Right lobe of liver (tissue), 6 donors: ENCODE data around the gene ZNF326. TPM values are rescaled to one million over a fixed set of nuclear protein-coding genes. Genes with fewer than 3 reads are reported as not detected.
"Not testable (repeated sequence)": the region's sequence is repeated elsewhere in the genome, so short reads cannot be mapped to it uniquely, and the experiment has no call there.

Source experiments
- ATAC-seq, 4 donors: fragments of 200-7000 bp; cut with Tn5 transposase; one replicate each; pipeline ENCODE4 v1.9.1; 2020; ENCODE audit warnings: mild to moderate bottlenecking in 4 of 4, moderate library complexity in 4 of 4
- DNase-seq, 3 donors: peaks; one replicate each; pipeline ENCODE4 v3.0.0-alpha.2; 2020
- H3K27ac ChIP-seq, 3 donors: fragments of 200-600 bp; one replicate each; pipeline ENCODE4 v1.8.0; 2022
- H3K27me3 ChIP-seq, 2 donors: fragments of 200-600 bp; one replicate each; pipeline ENCODE4 v1.8.0; 2022
- H3K36me3 ChIP-seq, 4 donors: fragments of 200-600 bp; sonication (generic) in 1 of 4; one replicate each; pipeline versions ENCODE4 v1.5.1 to v1.8.0; 2017 to 2022; ENCODE audit warnings: control low read depth in 1 of 4
- H3K4me1 ChIP-seq, 4 donors: fragments of 200-600 bp; sonication (generic) in 1 of 4; one replicate each; pipeline versions ENCODE4 v1.5.1 to v1.8.0; 2017 to 2022; ENCODE audit warnings: control low read depth in 1 of 4
- H3K4me3 ChIP-seq, 3 donors: fragments of 200-600 bp; one replicate each; pipeline ENCODE4 v1.8.0; 2022
- H3K9me3 ChIP-seq, 4 donors: fragments of 200-600 bp; sonication (generic) in 1 of 4; one replicate each; pipeline versions ENCODE4 v1.5.1 to v1.8.0; 2017 to 2022; ENCODE audit warnings: control low read depth in 1 of 4
- CTCF ChIP-seq, 4 donors: fragments of 200-600 bp in 3 of 4; fragments of 450-650 bp in 1 of 4; IDR thresholded peaks; one replicate each; pipeline versions ENCODE4 v1.5.1 to v1.8.0; 2016 to 2022; ENCODE audit warnings: antibody characterized with exemption in 4 of 4, mild to moderate bottlenecking in 2 of 4
- POLR2A ChIP-seq: fragments of 450-650 bp; IDR thresholded peaks from one replicate; pipeline ENCODE4 v1.6.1; 2017; ENCODE audit warnings: antibody characterized with exemption, mild to moderate bottlenecking
- WGBS: methylation state at CpG from one replicate; pipeline ENCODE4 v1.1.6; 2018; ENCODE audit warnings: low coverage, low lambda C conversion rate; ENCODE audit not compliant: insufficient coverage; ENCODE audit errors: missing lambda C conversion rate; 5-methylcytosine and 5-hydroxymethylcytosine counted together
- intact Hi-C, 2 donors: fragments of 100-400 bp; cut with DNase I; formaldehyde crosslinking; loops; one replicate each; pipeline versions ENCODE4 v1.11.2 to v1.14.1; 2022
- total RNA-seq, 6 experiments: library from RNA; depleted of rRNA in 2 of 6; stranded (reverse); fragments of >200 nt in 2 of 6; fragmentation: NEBNext Ultra II Directional in 3 of 6; extraction: Animal tissue kit (Norgen Biotek cat#: 25700) in 3 of 6; gene quantifications; one replicate each; pipeline versions ENCODE4 v1.1.0 to v1.2.4, GENCODE V29; 2016 to 2023
- donor health status: DM: no; HTN: yes; CAD: no.
- donor health status: DM: no; HTN: no; CAD: no.
- donor health status: DM: no; HTN: no; CAD: no.
- donor health status: DM: no; HTN: yes; CAD: no.
- donor health status: DM: no; HTN: yes; CAD: no.

The ZNF326 gene
- total RNA-seq, 6 experiments from 2014 or later: 9.5 to 13.8 (median 10.5) TPM

- Histone ChIP-seq H3K27me3 (no peaks in the 10 kb centered on the region), H3K36me3 (no peaks in the 10 kb centered on the region), H3K4me1 (peaks cover 0 to 6% (median 0%) of the 10 kb centered on the region in 4 donors), H3K27ac (no peak overlapping the region), H3K4me3 (no peak overlapping the region), H3K9me3 (no peaks in the 10 kb centered on the region)
- TF ChIP-seq POLR2A (no peak), CTCF (IDR thresholded peaks at IDR 0.05) (no peak)
- no peak for DNase-seq
- 80% methylated on average over 4 of the region's 4 CpGs for WGBS
- no peak for ATAC-seq
- intact Hi-C loops: loop anchor here (10.0 kb wide), 1 partner anchor 176 kb away; no protein-coding TSS in a partner anchor
Measured at GRCh38 chr1:89980605-89981004, 14.3 kb upstream of the ZNF326 start.

GRCh38 chr1:89982846-89983245 is 12.1 kb upstream of the ZNF326 start:
- WGBS: 61% methylated on average over 2 of the region's 2 CpGs
- intact Hi-C loops: loop anchor here (10.0 kb wide), 1 partner anchor 178 kb away; no protein-coding TSS in a partner anchor

GRCh38 chr1:89984564-89985116 is 10.3 kb upstream of the ZNF326 start:
- H3K27ac ChIP-seq, H3K9me3 ChIP-seq, H3K36me3 ChIP-seq, H3K27me3 ChIP-seq, ATAC-seq, DNase-seq, H3K4me3 ChIP-seq: not testable (repeated sequence)
- H3K4me1 ChIP-seq: peaks cover 0 to 10% (median 0%) of the 10 kb centered on the region in 4 donors
- WGBS: 92% methylated on average over 2 of the region's 33 CpGs
- intact Hi-C loops: loop anchor here (10.0 kb wide), 1 partner anchor 180 kb away; no protein-coding TSS in a partner anchor

More at GRCh38 chr1:89982846-89983245, 12.1 kb upstream of the ZNF326 start:
- not testable (repeated sequence) for H3K4me1 ChIP-seq, DNase-seq, H3K27me3 ChIP-seq, H3K27ac ChIP-seq, H3K4me3 ChIP-seq, H3K36me3 ChIP-seq, H3K9me3 ChIP-seq
- peak in 1 of 4 donors; percentile 12 for ATAC-seq

- Histone ChIP-seq H3K4me3 (no peak overlapping the region), H3K9me3 (no peaks in the 10 kb centered on the region), H3K36me3 (no peaks in the 10 kb centered on the region), H3K4me1 (peaks cover 0 to 16% (median 0%) of the 10 kb centered on the region in 4 donors), H3K27ac (no peak overlapping the region), H3K27me3 (no peaks in the 10 kb centered on the region)
- intact Hi-C loops: loop anchor here (10.0 kb wide), 1 partner anchor 181 kb away; no protein-coding TSS in a partner anchor
- no peak for ATAC-seq
- no peak for TF ChIP-seq CTCF (IDR thresholded peaks at IDR 0.05)
- TF ChIP-seq POLR2A: no peak
- DNase-seq: no peak
Measured at GRCh38 chr1:89986020-89986419, 8.9 kb upstream of the ZNF326 start.

GRCh38 chr1:89987159-89987819 is 7.6 kb upstream of the ZNF326 start:
- peaks cover 0 to 11% (median 0%) of the 10 kb centered on the region in 4 donors for H3K4me1 ChIP-seq
- TF ChIP-seq CTCF (IDR thresholded peaks at IDR 0.05) (peak; percentile 86 to 93 (median 89)), POLR2A (no peak)
- 2% methylated on average over 3 of the region's 3 CpGs for WGBS
- H3K27me3 ChIP-seq: no peaks in the 10 kb centered on the region
- H3K36me3 ChIP-seq: no peaks in the 10 kb centered on the region
- intact Hi-C loops: loop anchor here (10.0 kb wide), 1 partner anchor 182 kb away; no protein-coding TSS in a partner anchor
- H3K4me3 ChIP-seq: no peak overlapping the region
- DNase-seq (no peak), ATAC-seq (peak; percentile 91 to 95 (median 94))
- H3K27ac ChIP-seq: no peak overlapping the region
- H3K9me3 ChIP-seq: no peaks in the 10 kb centered on the region
